ENCODE data around the gene WDR45.

The WDR45 gene

DNA sequence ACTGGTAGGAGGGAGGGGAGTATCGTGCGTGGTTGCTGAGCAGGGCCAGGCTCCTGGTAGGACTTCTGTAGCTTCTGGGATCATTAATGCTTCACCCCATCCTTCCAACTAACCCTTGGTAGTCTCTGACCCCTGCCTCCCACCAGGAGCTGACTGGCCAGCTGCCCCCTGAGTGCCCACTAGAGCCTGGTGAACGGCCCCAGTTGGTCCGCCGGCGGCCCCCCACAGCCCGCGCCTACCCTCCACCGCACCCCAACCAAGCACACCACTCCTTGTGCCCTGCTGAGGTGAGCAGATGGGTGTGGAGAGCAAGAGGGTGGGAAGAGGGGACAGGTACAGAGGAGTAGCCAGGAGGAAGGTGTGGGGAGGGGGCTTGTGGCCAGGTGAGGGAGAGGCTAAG is 16.0 kb downstream of the WDR45 start:
- POLR2A ChIA-PET: no interaction called here
- TF ChIP-seq FOXK2 (IDR thresholded peaks at IDR 0.05): no peak
- no peak for TF ChIP-seq FOXM1 (IDR thresholded peaks at IDR 0.05; ENCODE audit: borderline replicate concordance)
- CTCF ChIA-PET: no interaction called here
- DNase-seq (ENCODE audit: extremely low spot score): no peak

- DNase-seq (ENCODE audit: extremely low spot score): no peak
- TF ChIP-seq SP1 (IDR thresholded peaks at IDR 0.05): no peak
- TF ChIP-seq CTBP1 (IDR thresholded peaks at IDR 0.05; ENCODE audit: borderline replicate concordance): no peak
- TF ChIP-seq SUZ12 (IDR thresholded peaks at IDR 0.05): no peak
- no peak for TF ChIP-seq NFRKB (IDR thresholded peaks at IDR 0.05)
- TF ChIP-seq, protein P1, sequence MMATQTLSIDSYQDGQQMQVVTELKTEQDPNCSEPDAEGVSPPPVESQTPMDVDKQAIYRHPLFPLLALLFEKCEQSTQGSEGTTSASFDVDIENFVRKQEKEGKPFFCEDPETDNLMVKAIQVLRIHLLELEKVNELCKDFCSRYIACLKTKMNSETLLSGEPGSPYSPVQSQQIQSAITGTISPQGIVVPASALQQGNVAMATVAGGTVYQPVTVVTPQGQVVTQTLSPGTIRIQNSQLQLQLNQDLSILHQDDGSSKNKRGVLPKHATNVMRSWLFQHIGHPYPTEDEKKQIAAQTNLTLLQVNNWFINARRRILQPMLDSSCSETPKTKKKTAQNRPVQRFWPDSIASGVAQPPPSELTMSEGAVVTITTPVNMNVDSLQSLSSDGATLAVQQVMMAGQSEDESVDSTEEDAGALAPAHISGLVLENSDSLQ (IDR thresholded peaks at IDR 0.05): no peak
- no peak for TF ChIP-seq BHLHE40 (IDR thresholded peaks at IDR 0.05; ENCODE audit: borderline replicate concordance)
- no peak for TF ChIP-seq FOXM1 (IDR thresholded peaks at IDR 0.05; ENCODE audit: borderline replicate concordance)
- no peak for TF ChIP-seq HDGF (IDR thresholded peaks at IDR 0.05; ENCODE audit: borderline replicate concordance)
- TF ChIP-seq FOXA1 (IDR thresholded peaks at IDR 0.05): no peak
- no peak for TF ChIP-seq LEF1 (IDR thresholded peaks at IDR 0.05; ENCODE audit: borderline replicate concordance)
- no peak for TF ChIP-seq TARDBP (IDR thresholded peaks at IDR 0.05)
- no peak for TF ChIP-seq ARNT (IDR thresholded peaks at IDR 0.05)
- CTCF ChIA-PET: no interaction called here
- POLR2A ChIA-PET: interaction anchor here (1.3 kb wide), 1 partner anchor 14 kb away, joined by 3 read pairs; no protein-coding TSS in a partner anchor
These were observed 17.8 kb downstream of the WDR45 start for GRCh38 chrX:49061916-49062315.

GRCh38 chrX:49061490-49061889 is 18.2 kb downstream of the WDR45 start:
- ChIA-PET POLR2A (interaction anchor here (1.3 kb wide), 1 partner anchor 14 kb away, joined by 3 read pairs; no protein-coding TSS in a partner anchor), CTCF (no interaction called here)
- no peak for DNase-seq (ENCODE audit: extremely low spot score)
- no peak for TF ChIP-seq FOXA1 (IDR thresholded peaks at IDR 0.05)
- no peak for TF ChIP-seq FOXM1 (IDR thresholded peaks at IDR 0.05; ENCODE audit: borderline replicate concordance)
- no peak for TF ChIP-seq ARNT (IDR thresholded peaks at IDR 0.05)
- no peak for TF ChIP-seq ZNF384 (IDR thresholded peaks at IDR 0.05)
- TF ChIP-seq LEF1 (IDR thresholded peaks at IDR 0.05; ENCODE audit: borderline replicate concordance): no peak

- TF ChIP-seq ARNT (IDR thresholded peaks at IDR 0.05): no peak
- no peak for TF ChIP-seq LEF1 (IDR thresholded peaks at IDR 0.05; ENCODE audit: borderline replicate concordance)
- TF ChIP-seq FOXM1 (IDR thresholded peaks at IDR 0.05; ENCODE audit: borderline replicate concordance): no peak
- TF ChIP-seq CTBP1 (IDR thresholded peaks at IDR 0.05; ENCODE audit: borderline replicate concordance): no peak
- no peak for TF ChIP-seq TARDBP (IDR thresholded peaks at IDR 0.05)
- no peak for TF ChIP-seq ZNF384 (IDR thresholded peaks at IDR 0.05)
- no peak for TF ChIP-seq ELF4 (IDR thresholded peaks at IDR 0.05)
- POLR2A ChIA-PET: no interaction called here
- CTCF ChIA-PET: no interaction called here
- DNase-seq (ENCODE audit: extremely low spot score): no peak
These were observed 18.8 kb downstream of the WDR45 start for GRCh38 chrX:49060914-49061313.

DNA sequence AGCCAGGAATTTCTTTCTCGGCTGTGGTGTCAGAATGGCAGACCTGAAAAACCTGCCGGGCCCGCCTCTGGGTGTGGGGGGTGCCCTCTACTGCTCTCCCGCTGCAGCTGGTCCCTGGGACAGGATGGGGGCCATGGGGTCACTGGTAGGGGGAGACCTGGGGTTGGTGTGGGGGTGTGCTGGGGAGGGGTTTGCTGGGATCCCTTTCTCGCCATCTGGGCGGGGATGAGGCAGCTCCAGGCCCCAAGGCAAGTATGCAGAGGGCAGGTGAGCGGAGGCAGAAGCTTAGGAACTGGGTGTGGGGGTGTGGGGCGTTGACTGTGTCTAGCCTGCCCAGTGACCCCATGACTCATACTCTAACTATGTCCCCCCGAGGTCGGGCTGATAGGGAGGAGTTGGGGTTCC is 20.0 kb downstream of the WDR45 start:
- ChIA-PET POLR2A (no interaction called here), CTCF (no interaction called here)
- no peak for DNase-seq (ENCODE audit: extremely low spot score)
- TF ChIP-seq FOXA1 (IDR thresholded peaks at IDR 0.05) (no peak), SUZ12 (IDR thresholded peaks at IDR 0.05) (no peak), HDGF (IDR thresholded peaks at IDR 0.05; ENCODE audit: borderline replicate concordance) (no peak), CTBP1 (IDR thresholded peaks at IDR 0.05; ENCODE audit: borderline replicate concordance) (no peak), SP1 (IDR thresholded peaks at IDR 0.05) (no peak), ARNT (IDR thresholded peaks at IDR 0.05) (no peak), L3MBTL2 (conservative IDR thresholded peaks at IDR 0.05) (no peak)

DNA sequence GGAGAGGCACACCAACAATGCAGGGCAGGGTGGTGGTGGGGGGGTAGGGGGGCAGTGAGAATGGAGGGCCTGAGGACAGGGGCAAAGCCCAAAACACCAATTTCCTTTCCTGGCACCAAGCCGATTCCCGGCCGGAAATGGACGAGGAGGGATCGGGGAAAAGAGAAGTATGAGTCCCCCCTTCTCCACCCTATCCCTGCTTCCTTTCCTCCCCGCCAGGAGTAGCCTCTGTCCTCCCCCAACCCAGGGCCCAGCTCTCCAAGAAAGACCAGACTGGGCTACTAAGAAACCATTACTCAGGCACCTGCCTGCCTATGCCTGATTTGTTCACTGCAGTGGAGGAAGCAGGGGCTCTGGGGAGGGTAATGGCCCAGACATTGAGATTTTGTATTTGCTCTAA is 20.5 kb downstream of the WDR45 start:
- POLR2A ChIA-PET: no interaction called here
- no peak for DNase-seq (ENCODE audit: extremely low spot score)
- CTCF ChIA-PET: no interaction called here
- TF ChIP-seq TARDBP (IDR thresholded peaks at IDR 0.05) (no peak), BHLHE40 (IDR thresholded peaks at IDR 0.05; ENCODE audit: borderline replicate concordance) (no peak), SUZ12 (IDR thresholded peaks at IDR 0.05) (no peak), NFRKB (IDR thresholded peaks at IDR 0.05) (no peak), CTBP1 (IDR thresholded peaks at IDR 0.05; ENCODE audit: borderline replicate concordance) (no peak), FOXK2 (IDR thresholded peaks at IDR 0.05) (no peak), SP1 (IDR thresholded peaks at IDR 0.05) (no peak), ARNT (IDR thresholded peaks at IDR 0.05) (no peak), LEF1 (IDR thresholded peaks at IDR 0.05; ENCODE audit: borderline replicate concordance) (no peak), FOXM1 (IDR thresholded peaks at IDR 0.05; ENCODE audit: borderline replicate concordance) (no peak), HDGF (IDR thresholded peaks at IDR 0.05; ENCODE audit: borderline replicate concordance) (no peak), ELF4 (IDR thresholded peaks at IDR 0.05) (no peak), L3MBTL2 (conservative IDR thresholded peaks at IDR 0.05) (no peak), FOXA1 (IDR thresholded peaks at IDR 0.05) (no peak), ZNF384 (IDR thresholded peaks at IDR 0.05) (no peak)
- TF ChIP-seq, protein P1 (IDR thresholded peaks at IDR 0.05): no peak

DNA sequence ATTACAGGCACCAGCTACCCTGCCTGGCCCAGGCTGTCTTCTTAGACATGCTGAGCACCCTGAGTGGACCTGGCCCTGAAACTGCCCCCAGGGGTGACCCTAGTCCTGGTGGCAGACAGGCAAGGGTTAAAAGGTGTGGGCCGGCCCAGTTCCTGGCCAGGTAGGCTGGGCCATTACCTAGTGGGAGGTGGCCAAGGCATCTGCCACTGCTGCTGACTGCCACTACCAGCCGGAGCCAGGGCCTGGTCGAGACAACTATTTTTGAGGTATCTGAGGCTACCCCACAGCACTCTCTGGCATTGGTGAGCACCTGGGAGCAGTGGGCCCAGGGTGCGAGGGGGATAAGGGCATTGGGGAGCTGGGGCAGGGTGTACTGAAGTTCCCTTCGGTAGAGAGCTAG is 20.9 kb downstream of the WDR45 start, which contains the start of gene CCDC120:
CCDC120 (plus strand) TSS at position 206 of the 400 bp plus-strand sequence. CDS start 3,043 bp downstream, outside the sequence.
- CTCF ChIA-PET: no interaction called here
- no peak for TF ChIP-seq ZNF384 (IDR thresholded peaks at IDR 0.05)
- TF ChIP-seq ELF4 (IDR thresholded peaks at IDR 0.05): no peak
- TF ChIP-seq SUZ12 (IDR thresholded peaks at IDR 0.05): no peak
- no peak for TF ChIP-seq LEF1 (IDR thresholded peaks at IDR 0.05; ENCODE audit: borderline replicate concordance)
- TF ChIP-seq BHLHE40 (IDR thresholded peaks at IDR 0.05; ENCODE audit: borderline replicate concordance): no peak
- TF ChIP-seq, protein P1 (IDR thresholded peaks at IDR 0.05): no peak
- POLR2A ChIA-PET: no interaction called here
- DNase-seq (ENCODE audit: extremely low spot score): no peak

All from HEK293T (cell line).